A673 (cell line): ENCODE data around the gene CPLX4.
"Not testable (repeated sequence)": the region's sequence is repeated elsewhere in the genome, so short reads cannot be mapped to it uniquely, and the experiment has no call there.

ENCODE experiments used
- EZH2 ChIP-seq: fragments of 200-600 bp; sonication (generic); IDR thresholded peaks from 2 replicates; pipeline ENCODE4 v1.6.1; 2017; ENCODE audit warnings: borderline replicate concordance, low read depth, mild to moderate bottlenecking, mixed read lengths, antibody characterized with exemption, low read length; ENCODE audit not compliant: poor library complexity, severe bottlenecking
- TF ChIP-seq, protein P1 (sequence below): fragments of 300-800, 200-600 bp; sonication (generic); conservative IDR thresholded peaks from 2 replicates; pipeline ENCODE4 v1.5.1; 2017; ENCODE audit warnings: low read depth, mild to moderate bottlenecking, antibody characterized with exemption, low read length, moderate library complexity, mixed read lengths

DNA sequence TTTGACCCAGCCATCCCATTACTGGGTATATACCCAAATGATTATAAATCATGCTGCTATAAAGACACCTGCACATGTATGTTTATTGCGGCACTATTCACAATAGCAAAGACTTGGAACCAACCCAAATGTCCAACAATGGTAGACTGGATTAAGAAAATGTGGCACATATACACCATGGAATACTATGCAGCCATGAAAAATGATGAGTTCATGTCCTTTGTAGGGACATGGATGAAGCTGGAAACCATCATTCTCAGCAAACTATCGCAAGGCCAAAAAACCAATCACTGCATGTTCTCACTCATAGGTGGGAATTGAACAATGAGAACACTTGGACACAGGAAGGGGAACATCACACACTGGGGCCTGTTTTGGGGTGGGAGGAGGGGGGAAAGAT lies 56.2 kb downstream of the CPLX4 start:
- TF ChIP-seq EZH2, result not testable (repeated sequence)
- TF ChIP-seq, protein P1, sequence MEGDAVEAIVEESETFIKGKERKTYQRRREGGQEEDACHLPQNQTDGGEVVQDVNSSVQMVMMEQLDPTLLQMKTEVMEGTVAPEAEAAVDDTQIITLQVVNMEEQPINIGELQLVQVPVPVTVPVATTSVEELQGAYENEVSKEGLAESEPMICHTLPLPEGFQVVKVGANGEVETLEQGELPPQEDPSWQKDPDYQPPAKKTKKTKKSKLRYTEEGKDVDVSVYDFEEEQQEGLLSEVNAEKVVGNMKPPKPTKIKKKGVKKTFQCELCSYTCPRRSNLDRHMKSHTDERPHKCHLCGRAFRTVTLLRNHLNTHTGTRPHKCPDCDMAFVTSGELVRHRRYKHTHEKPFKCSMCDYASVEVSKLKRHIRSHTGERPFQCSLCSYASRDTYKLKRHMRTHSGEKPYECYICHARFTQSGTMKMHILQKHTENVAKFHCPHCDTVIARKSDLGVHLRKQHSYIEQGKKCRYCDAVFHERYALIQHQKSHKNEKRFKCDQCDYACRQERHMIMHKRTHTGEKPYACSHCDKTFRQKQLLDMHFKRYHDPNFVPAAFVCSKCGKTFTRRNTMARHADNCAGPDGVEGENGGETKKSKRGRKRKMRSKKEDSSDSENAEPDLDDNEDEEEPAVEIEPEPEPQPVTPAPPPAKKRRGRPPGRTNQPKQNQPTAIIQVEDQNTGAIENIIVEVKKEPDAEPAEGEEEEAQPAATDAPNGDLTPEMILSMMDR, result not testable (repeated sequence)
